Naive thymus-derived CD4-positive, alpha-beta T cell (primary cell): Measurements from ENCODE around the gene EFL1. TPM values are rescaled to one million over a fixed set of nuclear protein-coding genes. Genes with fewer than 3 reads are reported as not detected.
A peak's percentile ranks its signal among the peaks of the same experiment; 100 is the strongest.
"Not testable (repeated sequence)": the region's sequence is repeated elsewhere in the genome, so short reads cannot be mapped to it uniquely, and the experiment has no call there.

Experiments used
- ATAC-seq: fragments of 150-1000 bp; cut with Tn5 transposase; 2 replicates; pipeline ENCODE4 v1.10.0; 2021; ENCODE audit warnings: mild to moderate bottlenecking, moderate library complexity
- CTCF ChIA-PET: fragments of 350-600 bp; sonication (Branson Sonifier 250); formaldehyde crosslinking; loops from one replicate; lab custom pipeline; 2021; ENCODE audit warnings: antibody characterized with exemption; lab: Charles Lee
- POLR2A ChIA-PET: fragments of 350-600 bp; sonication (Branson Sonifier 250); formaldehyde crosslinking; loops from one replicate; lab custom pipeline; 2021; ENCODE audit warnings: antibody characterized with exemption, inconsistent platforms; lab: Charles Lee
- DNase-seq, 9 donors: peaks; one replicate each; pipeline versions ENCODE4 v3.0.0 to v3.0.0-alpha.2; 2020 to 2022; ENCODE audit warnings: mixed read lengths in 1 of 9
- H3K27ac ChIP-seq: one replicate; pipeline ENCODE4 v1.7.0; 2013; ENCODE audit warnings: mild to moderate bottlenecking, low read depth, low read length, moderate library complexity
- H3K27me3 ChIP-seq, 2 donors: one replicate each; pipeline ENCODE4 v1.7.0; 2013; ENCODE audit warnings: low read length in 2 of 2, mild to moderate bottlenecking in 2 of 2, moderate library complexity in 2 of 2; ENCODE audit not compliant: control insufficient read depth in 2 of 2, insufficient read depth in 2 of 2
- H3K36me3 ChIP-seq, 3 experiments: 1 replicate in 2 of 3; 2 replicates in 1 of 3; pipeline ENCODE4 v1.7.0; 2013; ENCODE audit warnings: low read length in 3 of 3, mild to moderate bottlenecking in 3 of 3, moderate library complexity in 1 of 3; ENCODE audit not compliant: insufficient read depth in 3 of 3, control insufficient read depth in 2 of 3
- H3K4me1 ChIP-seq, 2 donors: one replicate each; pipeline ENCODE4 v1.7.0; 2013; ENCODE audit warnings: low read length in 2 of 2, mild to moderate bottlenecking in 2 of 2, moderate library complexity in 1 of 2; ENCODE audit not compliant: control insufficient read depth in 2 of 2, insufficient read depth in 2 of 2
- H3K4me3 ChIP-seq: 2 replicates; pipeline ENCODE4 v1.7.0; 2013; ENCODE audit warnings: mild to moderate bottlenecking, low read length
- H3K9me3 ChIP-seq, 3 experiments: 1 replicate in 2 of 3; 2 replicates in 1 of 3; pipeline ENCODE4 v1.7.0; 2013; ENCODE audit warnings: low read length in 3 of 3; ENCODE audit not compliant: control insufficient read depth in 2 of 3
- H3K27ac Mint-ChIP-seq, 9 donors: one replicate each; pipeline ENCODE4 v1.8.0; 2020 to 2022; ENCODE audit warnings: mixed read lengths in 9 of 9, mild to moderate bottlenecking in 8 of 9, moderate library complexity in 5 of 9, inconsistent platforms in 2 of 9
- H3K27me3 Mint-ChIP-seq, 5 donors: one replicate each; pipeline ENCODE4 v1.8.0; 2021 to 2022; ENCODE audit warnings: mixed read lengths in 5 of 5, mild to moderate bottlenecking in 1 of 5
- H3K36me3 Mint-ChIP-seq, 5 donors: one replicate each; pipeline ENCODE4 v1.8.0; 2020 to 2022; ENCODE audit warnings: mixed read lengths in 5 of 5, mild to moderate bottlenecking in 3 of 5, inconsistent platforms in 1 of 5
- H3K4me1 Mint-ChIP-seq, 7 donors: one replicate each; pipeline ENCODE4 v1.8.0; 2020 to 2022; ENCODE audit warnings: mixed read lengths in 7 of 7, mild to moderate bottlenecking in 3 of 7, inconsistent platforms in 1 of 7
- H3K4me3 Mint-ChIP-seq, 10 donors: one replicate each; pipeline ENCODE4 v1.8.0; 2020 to 2022; ENCODE audit warnings: mild to moderate bottlenecking in 10 of 10, mixed read lengths in 10 of 10, moderate library complexity in 6 of 10, inconsistent platforms in 2 of 10
- H3K9me3 Mint-ChIP-seq, 11 donors: one replicate each; pipeline ENCODE4 v1.8.0; 2020 to 2022; ENCODE audit warnings: mixed read lengths in 11 of 11, mild to moderate bottlenecking in 4 of 11, inconsistent platforms in 1 of 11, moderate library complexity in 1 of 11
- intact Hi-C, 2 donors: fragments of 100-400 bp; cut with micrococcal nuclease; formaldehyde crosslinking; loops; one replicate each; pipeline ENCODE4 v1.15.1; 2023
- polyA plus RNA-seq, 2 donors: library from polyadenylated mRNA; unstranded; fragments of 300-500 nt; fragmentation: Illumina TruSeq; gene quantifications; one replicate each; pipeline ENCODE4 v1.2.3, GENCODE V29; 2021
- total RNA-seq, 6 experiments: library from RNA in 5 of 6; stranded (reverse) in 5 of 6; gene quantifications; 1 replicate in 5 of 6; 2 replicates in 1 of 6; pipeline ENCODE4 v1.2.3 and lab custom pipeline; 2021 to 2026

EFL1 gene
- 10 to 100 TPM in 4 of 5 experiments, 1 to 10 TPM in 1; 9.9 to 27.5 (median 16.6) TPM for total RNA-seq
- 10 to 100 TPM; 14.1 to 21.2 TPM for polyA plus RNA-seq
- total RNA-seq (lab: John Stamatoyannopoulos, UW) = 36.6 reads per million, percentile 64 among the genes with 10 or more reads in this experiment

DNA sequence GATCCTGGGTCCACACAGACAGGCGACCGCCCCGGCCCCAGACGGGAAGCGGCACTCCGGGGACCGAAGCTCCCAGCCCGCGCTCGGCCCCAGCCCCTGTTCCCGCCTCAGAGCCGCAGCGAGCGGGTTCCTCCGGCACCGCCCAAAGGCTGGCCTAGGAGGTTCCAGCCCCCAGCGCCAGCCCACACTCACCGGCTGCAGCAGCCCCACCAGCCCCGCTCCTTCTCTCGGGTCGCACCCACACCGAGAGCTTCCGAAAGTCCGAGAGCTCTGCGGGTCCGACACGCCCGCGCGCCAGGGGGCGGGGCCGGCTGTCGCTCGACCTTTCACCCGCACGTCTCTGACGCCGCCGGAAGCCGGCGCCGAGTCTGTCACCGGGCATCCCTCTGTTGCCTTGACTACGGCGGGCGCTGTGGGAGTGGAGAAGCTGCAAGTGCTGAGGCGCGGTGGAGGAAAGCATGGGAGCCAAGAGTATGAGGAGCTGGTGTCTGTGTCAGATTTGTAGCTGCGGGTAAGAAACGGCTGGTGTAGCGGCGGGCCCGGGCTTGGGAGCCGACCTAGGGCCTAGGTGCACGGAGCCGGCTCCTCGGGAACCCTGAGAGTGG, at the start of gene EFL1, which contains the start of gene SAXO2:
TSS of gene EFL1 (minus strand) at position 313 of the 605 bp plus-strand sequence. CDS start 956 bp downstream, outside the sequence.
TSS of gene SAXO2 (plus strand) at position 397 of the 605 bp plus-strand sequence. CDS start at position 459, 62 bp downstream.
- peaks cover 0 to 4% (median 0%) of the 10 kb centered on the region in 3 experiments for H3K36me3 ChIP-seq
- peak within 1 kb of the TSS; percentile 57 for H3K27ac ChIP-seq
- H3K36me3 Mint-ChIP-seq = peaks cover 2 to 20% (median 13%) of the 10 kb centered on the region in 5 donors
- DNase-seq (peak; percentile 83 to 94 (median 88)), ATAC-seq (peak; percentile 98)
- peaks cover 0 to 3% (median 0%) of the 10 kb centered on the region in 5 donors for H3K27me3 Mint-ChIP-seq
- H3K4me3 Mint-ChIP-seq = peak within 1 kb of the TSS; percentile 86 to 99 (median 96)
- peak within 1 kb of the TSS; percentile 40 to 92 (median 89) for H3K27ac Mint-ChIP-seq
- H3K4me1 ChIP-seq = peaks cover 8 to 16% of the 10 kb centered on the region in 2 donors
- POLR2A ChIA-PET = no interaction called here
- H3K9me3 ChIP-seq = no peaks in the 10 kb centered on the region
- CTCF ChIA-PET = interaction anchor here (0.6 kb wide), 1 partner anchor 47 kb away, joined by 3 read pairs; no protein-coding TSS in a partner anchor
- peak within 1 kb of the TSS; percentile 67 for H3K4me3 ChIP-seq
- no peaks in the 10 kb centered on the region for H3K27me3 ChIP-seq
- intact Hi-C loops = loop anchor here (1.0 to 5.0 kb wide), 2 partner anchors 215 to 278 kb away; partner anchors contain the start of genes MEX3B (in 1 of the 2) and RPS17 (in 1 of the 2)
- no peaks in the 10 kb centered on the region for H3K9me3 Mint-ChIP-seq
- H3K4me1 Mint-ChIP-seq = peaks cover 22 to 53% (median 34%) of the 10 kb centered on the region in 7 donors

- H3K4me3 ChIP-seq, CTCF ChIA-PET, H3K4me1 ChIP-seq, H3K9me3 ChIP-seq, H3K27ac Mint-ChIP-seq, POLR2A ChIA-PET, H3K27me3 ChIP-seq, H3K4me3 Mint-ChIP-seq, DNase-seq, H3K36me3 ChIP-seq, intact Hi-C loops, H3K4me1 Mint-ChIP-seq, ATAC-seq, H3K27ac ChIP-seq: not testable (repeated sequence)
- peaks cover 0 to 12% (median 5%) of the 10 kb centered on the region in 11 donors for H3K9me3 Mint-ChIP-seq
- peaks cover 0 to 16% (median 0%) of the 10 kb centered on the region in 5 donors for H3K27me3 Mint-ChIP-seq
- peaks cover 0 to 18% (median 7%) of the 10 kb centered on the region in 5 donors for H3K36me3 Mint-ChIP-seq
Measured at GRCh38 chr15:82311321-82311720, 48.8 kb upstream of the EFL1 start.

- Histone ChIP-seq H3K36me3 (no peaks in the 10 kb centered on the region), H3K27ac (no peak overlapping the region), H3K27me3 (no peaks in the 10 kb centered on the region), H3K4me1 (no peaks in the 10 kb centered on the region), H3K9me3 (no peaks in the 10 kb centered on the region), H3K4me3 (no peak overlapping the region)
- H3K27ac Mint-ChIP-seq = no peak overlapping the region
- peaks cover 0 to 12% (median 5%) of the 10 kb centered on the region in 11 donors for H3K9me3 Mint-ChIP-seq
- H3K4me1 Mint-ChIP-seq = peaks cover 0 to 8% (median 0%) of the 10 kb centered on the region in 7 donors
- POLR2A ChIA-PET = no interaction called here
- peaks cover 0 to 18% (median 7%) of the 10 kb centered on the region in 5 donors for H3K36me3 Mint-ChIP-seq
- ATAC-seq (no peak), DNase-seq (no peak)
- H3K27me3 Mint-ChIP-seq = peaks cover 0 to 16% (median 0%) of the 10 kb centered on the region in 5 donors
- CTCF ChIA-PET = interaction anchor here (0.6 kb wide), 1 partner anchor 47 kb away, joined by 3 read pairs; the partner anchor contains the start of genes EFL1 and SAXO2
- H3K4me3 Mint-ChIP-seq = no peak overlapping the region
- intact Hi-C loops = no loop called here
Measured at GRCh38 chr15:82309802-82310201, 47.3 kb upstream of the EFL1 start.

- peaks cover 0 to 16% (median 0%) of the 10 kb centered on the region in 5 donors for H3K27me3 Mint-ChIP-seq
- CTCF ChIA-PET = no interaction called here
Measured at GRCh38 chr15:82307714-82308081, 45.2 kb upstream of the EFL1 start.

GRCh38 chr15:82306791-82307713, 44.5 kb upstream of the EFL1 start:
- ATAC-seq (no peak), DNase-seq (peak in 1 of 9 donors; percentile 6)
- H3K27ac ChIP-seq = no peak overlapping the region
- Mint-ChIP-seq H3K27me3 (peaks cover 0 to 16% (median 0%) of the 10 kb centered on the region in 5 donors), H3K27ac (no peak overlapping the region), H3K36me3 (peaks cover 0 to 21% (median 7%) of the 10 kb centered on the region in 5 donors), H3K4me3 (no peak overlapping the region), H3K4me1 (peaks cover 0 to 9% (median 4%) of the 10 kb centered on the region in 7 donors), H3K9me3 (peaks cover 0 to 12% (median 5%) of the 10 kb centered on the region in 11 donors)
- intact Hi-C loops = no loop called here
- no peaks in the 10 kb centered on the region for H3K36me3 ChIP-seq
- no peaks in the 10 kb centered on the region for H3K9me3 ChIP-seq
- no peaks in the 10 kb centered on the region for H3K27me3 ChIP-seq
- no peaks in the 10 kb centered on the region for H3K4me1 ChIP-seq
- no peak overlapping the region for H3K4me3 ChIP-seq
- ChIA-PET POLR2A (no interaction called here), CTCF (no interaction called here)

More at GRCh38 chr15:82307714-82308081, 45.2 kb upstream of the EFL1 start:
- H3K4me1 Mint-ChIP-seq = peaks cover 0 to 9% (median 4%) of the 10 kb centered on the region in 7 donors
- Histone ChIP-seq H3K9me3 (no peaks in the 10 kb centered on the region), H3K27ac (no peak overlapping the region), H3K4me1 (no peaks in the 10 kb centered on the region), H3K36me3 (no peaks in the 10 kb centered on the region), H3K27me3 (no peaks in the 10 kb centered on the region), H3K4me3 (no peak overlapping the region)
- H3K36me3 Mint-ChIP-seq = peaks cover 0 to 21% (median 7%) of the 10 kb centered on the region in 5 donors
- POLR2A ChIA-PET = interaction anchor here (0.7 kb wide), 1 partner anchor 12 kb away, joined by 3 read pairs; no protein-coding TSS in a partner anchor
- H3K9me3 Mint-ChIP-seq = peaks cover 0 to 12% (median 5%) of the 10 kb centered on the region in 11 donors
- DNase-seq (no peak), ATAC-seq (no peak)
- intact Hi-C loops = no loop called here
- H3K4me3 Mint-ChIP-seq = no peak overlapping the region
- H3K27ac Mint-ChIP-seq = no peak overlapping the region

GRCh38 chr15:82305621-82306048, 43.1 kb upstream of the EFL1 start:
- no peak for ATAC-seq
- H3K4me3 Mint-ChIP-seq = no peak overlapping the region
- intact Hi-C loops = no loop called here
- peak in 1 of 9 donors; percentile 8 for DNase-seq
- H3K27me3 Mint-ChIP-seq = peaks cover 0 to 10% (median 0%) of the 10 kb centered on the region in 5 donors
- H3K9me3 Mint-ChIP-seq = peaks cover 0 to 5% (median 3%) of the 10 kb centered on the region in 11 donors
- H3K9me3 ChIP-seq = no peaks in the 10 kb centered on the region
- H3K4me3 ChIP-seq = no peak overlapping the region
- peak overlapping the region in 1 of 9 donors; percentile 21 for H3K27ac Mint-ChIP-seq
- H3K36me3 Mint-ChIP-seq = peaks cover 0 to 12% (median 3%) of the 10 kb centered on the region in 5 donors
- H3K36me3 ChIP-seq = no peaks in the 10 kb centered on the region
- no peaks in the 10 kb centered on the region for H3K27me3 ChIP-seq
- CTCF ChIA-PET = no interaction called here
- peaks cover 0 to 9% (median 4%) of the 10 kb centered on the region in 7 donors for H3K4me1 Mint-ChIP-seq
- H3K27ac ChIP-seq = no peak overlapping the region
- no peaks in the 10 kb centered on the region for H3K4me1 ChIP-seq
- POLR2A ChIA-PET = no interaction called here
